ENCODE measurements around the gene PAEP. TPM values are rescaled to one million over a fixed set of nuclear protein-coding genes. Genes with fewer than 3 reads are reported as not detected.

The PAEP gene
- total RNA-seq, 4 donors from 2014 or later: not detected

DNA sequence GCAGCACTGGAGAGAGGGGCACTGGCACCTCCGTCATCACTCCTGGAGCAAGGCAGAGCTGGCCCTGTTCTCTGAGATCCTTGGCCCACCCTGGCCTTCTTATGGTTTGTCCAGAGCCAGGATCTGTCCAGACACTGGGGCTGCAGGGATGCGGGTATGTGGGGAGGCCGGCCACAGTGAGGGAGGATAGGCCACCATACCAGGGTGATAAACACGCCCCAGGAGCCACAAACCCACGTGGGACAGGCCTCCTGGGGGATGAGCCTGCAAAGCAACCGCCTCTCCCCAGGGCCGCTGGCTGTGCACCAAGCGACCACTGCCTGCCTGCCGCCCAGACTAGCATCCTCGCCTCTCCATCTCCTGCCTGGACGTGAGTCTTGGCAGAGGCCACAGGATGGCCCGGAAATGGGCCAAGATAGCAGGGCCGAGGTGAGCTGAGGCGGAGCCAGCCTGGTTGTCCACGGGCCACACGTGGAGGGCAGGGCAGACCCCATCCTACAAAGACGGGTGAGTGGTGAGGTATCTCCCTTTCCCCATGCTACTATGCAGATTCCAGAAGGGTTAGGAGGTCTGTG, 11.1 kb upstream of the PAEP start:
- Histone ChIP-seq H3K27me3 (no peaks in the 10 kb centered on the region), H3K36me3 (no peaks in the 10 kb centered on the region), H3K9me3 (no peaks in the 10 kb centered on the region), H3K4me3 (no peak overlapping the region), H3K27ac (no peak overlapping the region), H3K4me1 (no peaks in the 10 kb centered on the region)
- TF ChIP-seq, protein P1, sequence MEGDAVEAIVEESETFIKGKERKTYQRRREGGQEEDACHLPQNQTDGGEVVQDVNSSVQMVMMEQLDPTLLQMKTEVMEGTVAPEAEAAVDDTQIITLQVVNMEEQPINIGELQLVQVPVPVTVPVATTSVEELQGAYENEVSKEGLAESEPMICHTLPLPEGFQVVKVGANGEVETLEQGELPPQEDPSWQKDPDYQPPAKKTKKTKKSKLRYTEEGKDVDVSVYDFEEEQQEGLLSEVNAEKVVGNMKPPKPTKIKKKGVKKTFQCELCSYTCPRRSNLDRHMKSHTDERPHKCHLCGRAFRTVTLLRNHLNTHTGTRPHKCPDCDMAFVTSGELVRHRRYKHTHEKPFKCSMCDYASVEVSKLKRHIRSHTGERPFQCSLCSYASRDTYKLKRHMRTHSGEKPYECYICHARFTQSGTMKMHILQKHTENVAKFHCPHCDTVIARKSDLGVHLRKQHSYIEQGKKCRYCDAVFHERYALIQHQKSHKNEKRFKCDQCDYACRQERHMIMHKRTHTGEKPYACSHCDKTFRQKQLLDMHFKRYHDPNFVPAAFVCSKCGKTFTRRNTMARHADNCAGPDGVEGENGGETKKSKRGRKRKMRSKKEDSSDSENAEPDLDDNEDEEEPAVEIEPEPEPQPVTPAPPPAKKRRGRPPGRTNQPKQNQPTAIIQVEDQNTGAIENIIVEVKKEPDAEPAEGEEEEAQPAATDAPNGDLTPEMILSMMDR (IDR thresholded peaks at IDR 0.05): no peak
- no peak for TF ChIP-seq POLR2A (IDR thresholded peaks at IDR 0.05)
- DNase-seq: no peak
- intact Hi-C loops (cut with DNase I; ENCODE audit: low total_unique reads): no loop called here

DNA sequence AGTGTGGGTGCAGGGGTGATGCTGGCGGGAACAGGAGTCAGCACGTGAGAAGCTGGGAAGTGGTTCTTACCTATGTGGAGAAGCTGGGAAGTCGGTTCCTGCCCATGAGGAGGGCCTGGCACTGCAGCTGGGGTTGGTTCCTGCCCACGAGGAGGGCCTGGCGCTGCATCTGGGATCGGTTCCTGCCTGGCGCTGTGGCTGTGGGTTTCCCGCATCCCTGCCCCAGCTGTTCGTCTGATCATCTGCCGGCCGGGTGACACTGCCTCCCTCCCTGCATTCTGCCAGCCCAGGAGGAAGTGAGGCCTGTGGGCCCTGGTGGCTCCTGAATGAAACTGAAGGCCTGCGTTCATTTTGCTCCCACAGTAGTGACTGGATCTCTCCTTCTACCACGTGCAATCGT, 10.5 kb upstream of the PAEP start:
- Histone ChIP-seq H3K27me3 (no peaks in the 10 kb centered on the region), H3K4me1 (no peaks in the 10 kb centered on the region), H3K4me3 (no peak overlapping the region), H3K27ac (no peak overlapping the region), H3K36me3 (no peaks in the 10 kb centered on the region), H3K9me3 (no peaks in the 10 kb centered on the region)
- no peak for DNase-seq
- intact Hi-C loops (cut with DNase I; ENCODE audit: low total_unique reads): no loop called here
- TF ChIP-seq, protein P1 (IDR thresholded peaks at IDR 0.05): no peak
- TF ChIP-seq POLR2A (IDR thresholded peaks at IDR 0.05): no peak

DNA sequence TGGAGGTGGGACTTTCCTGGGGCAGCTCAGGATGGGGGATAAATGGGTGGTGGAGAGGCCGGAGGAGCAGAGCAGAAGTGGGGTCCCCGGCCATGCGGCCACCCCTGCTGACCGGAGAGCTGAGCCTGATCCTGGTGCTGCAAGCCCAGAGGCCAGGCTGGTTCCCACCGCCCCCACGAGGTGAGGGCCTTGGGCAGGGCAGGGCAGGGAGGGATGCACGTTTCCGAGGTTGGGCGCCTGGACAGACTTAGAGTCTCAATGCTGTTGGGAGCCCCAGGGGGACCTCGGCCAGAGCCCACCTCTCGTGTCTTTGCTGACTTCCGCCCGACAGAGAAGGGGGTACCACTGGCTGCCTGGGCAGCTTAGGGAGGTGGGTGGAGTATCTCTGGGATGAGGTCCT, 10.1 kb upstream of the PAEP start:
- Histone ChIP-seq H3K27ac (no peak overlapping the region), H3K27me3 (no peaks in the 10 kb centered on the region), H3K4me3 (no peak overlapping the region), H3K4me1 (no peaks in the 10 kb centered on the region), H3K36me3 (no peaks in the 10 kb centered on the region), H3K9me3 (no peaks in the 10 kb centered on the region)
- no peak for TF ChIP-seq POLR2A (IDR thresholded peaks at IDR 0.05)
- DNase-seq: no peak
- intact Hi-C loops (cut with DNase I; ENCODE audit: low total_unique reads): no loop called here

DNA sequence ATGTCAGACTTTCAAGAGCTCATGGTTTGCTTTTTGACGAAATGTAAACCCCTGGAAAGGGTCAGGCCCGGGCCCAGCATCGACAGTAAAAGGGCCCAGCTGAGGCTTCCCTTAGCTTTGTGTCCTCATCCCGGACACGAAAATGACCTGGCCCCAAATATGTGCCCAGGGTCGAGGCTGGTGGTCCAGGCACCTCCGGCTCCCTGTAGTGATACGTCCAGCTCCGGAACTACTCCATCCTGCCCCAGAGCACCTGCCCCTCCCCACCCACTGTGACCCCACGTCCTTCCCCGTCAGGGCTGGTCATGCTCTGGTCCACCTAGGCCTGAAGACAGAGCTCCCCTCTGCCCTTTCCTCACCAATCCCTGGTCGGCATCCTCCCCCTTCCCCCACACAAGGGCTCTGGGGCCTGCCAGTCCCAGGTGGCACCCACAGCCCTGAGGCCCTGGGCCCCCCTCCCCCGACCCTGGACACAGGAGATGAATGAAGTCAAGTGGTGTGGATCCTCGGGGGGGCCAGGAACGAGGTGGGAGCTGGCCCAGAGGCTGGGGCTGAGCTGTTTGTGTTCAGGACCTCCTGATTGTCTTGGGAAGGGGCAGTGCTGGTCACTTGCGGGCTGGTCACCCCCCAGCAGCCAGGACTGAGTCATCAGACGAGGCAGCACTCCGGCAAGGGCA, 9.4 kb upstream of the PAEP start:
- Histone ChIP-seq H3K4me1 (no peaks in the 10 kb centered on the region), H3K36me3 (no peaks in the 10 kb centered on the region), H3K27ac (no peak overlapping the region), H3K9me3 (no peaks in the 10 kb centered on the region), H3K27me3 (no peaks in the 10 kb centered on the region), H3K4me3 (no peak overlapping the region)
- TF ChIP-seq POLR2A (IDR thresholded peaks at IDR 0.05): no peak
- TF ChIP-seq, protein P1 (IDR thresholded peaks at IDR 0.05): no peak
- intact Hi-C loops (cut with DNase I; ENCODE audit: low total_unique reads): no loop called here
- no peak for DNase-seq

DNA sequence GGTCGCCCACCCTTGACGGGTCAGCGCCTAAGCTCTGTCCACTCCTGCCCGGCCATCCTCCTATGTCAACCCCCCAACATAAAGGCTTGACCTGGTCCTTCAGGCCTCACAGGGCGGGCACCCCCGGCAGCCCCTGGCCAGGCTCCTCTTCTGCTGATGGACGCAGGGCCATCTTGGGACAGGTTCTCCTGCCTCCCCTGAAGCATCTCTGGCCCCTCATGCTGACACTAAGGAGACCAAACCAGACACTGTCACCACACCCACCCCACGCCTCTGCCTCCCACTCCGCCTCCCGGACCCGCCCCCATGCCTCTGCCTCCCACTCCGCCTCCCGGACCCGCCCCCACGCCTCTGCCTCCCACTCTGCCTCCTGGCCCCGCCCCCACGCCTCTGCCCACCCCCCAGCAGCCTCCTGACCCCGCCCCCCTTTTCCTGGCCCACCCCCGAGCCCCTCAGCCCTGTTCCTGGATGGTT, 8.8 kb upstream of the PAEP start:
- Histone ChIP-seq H3K4me3 (no peak overlapping the region), H3K27ac (no peak overlapping the region), H3K9me3 (no peaks in the 10 kb centered on the region), H3K4me1 (no peaks in the 10 kb centered on the region), H3K36me3 (no peaks in the 10 kb centered on the region), H3K27me3 (no peaks in the 10 kb centered on the region)
- no peak for DNase-seq
- intact Hi-C loops (cut with DNase I; ENCODE audit: low total_unique reads): no loop called here
- TF ChIP-seq POLR2A (IDR thresholded peaks at IDR 0.05): no peak
- TF ChIP-seq, protein P1 (IDR thresholded peaks at IDR 0.05): no peak

Data from uterus (tissue), 4 donors.